ENCODE results near the gene VILL. TPM values are rescaled to one million over a fixed set of nuclear protein-coding genes. Genes with fewer than 3 reads are reported as not detected.

VILL gene
- total and polyA plus RNA-seq, 2 of the 8 experiments (the other 6 are each of a cell fraction or from before 2014, with no cell fraction given) = 4.1 to 4.2 TPM

DNA sequence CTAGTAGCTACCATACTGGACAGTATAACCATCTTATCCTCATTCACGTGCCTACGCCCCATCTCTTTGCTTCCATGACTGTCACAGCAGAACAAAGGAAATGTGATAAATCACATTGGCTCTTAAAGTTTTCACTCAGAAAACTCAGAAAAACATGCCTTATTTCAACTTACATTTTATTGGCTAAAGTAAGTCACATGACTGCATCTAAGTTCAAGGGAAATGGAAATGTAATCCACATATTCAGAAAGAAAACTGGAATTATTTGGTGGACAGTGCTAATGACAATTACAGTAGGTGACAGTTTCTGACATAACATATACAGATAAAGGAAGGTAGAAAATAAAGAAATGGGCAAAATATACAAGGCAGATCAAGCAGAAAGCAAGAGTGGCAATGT is 37.4 kb upstream of the VILL start:
- H2BK15ac ChIP-seq (ENCODE audit: low read length) = no peak overlapping the region
- H2AFZ ChIP-seq (ENCODE audit: low read length) = no peak overlapping the region
- WGBS, 2 experiments (ENCODE audit: extremely low coverage in 1 of 2, insufficient coverage in 1 of 2, insufficient read length in 1 of 2, insufficient replicate concordance in 2 of 2, low coverage in 1 of 2, low lambda C conversion rate in 2 of 2, missing lambda C conversion rate in 1 of 2) = 94% methylated on average over 2 of the region's 2 CpGs; no CpG with 5 or more reads in 1 of the 2 experiments
- H3K14ac ChIP-seq (ENCODE audit: insufficient read length) = no peak overlapping the region
- TF ChIP-seq GABPA (IDR thresholded peaks at IDR 0.05; ENCODE audit: borderline replicate concordance, insufficient read depth, low read length) = no peak
- TF ChIP-seq EP300 (IDR thresholded peaks at IDR 0.05; ENCODE audit: borderline replicate concordance in 1 of 2, low read depth in 2 of 2, low read length in 2 of 2) = no peak
- TF ChIP-seq ASH2L (IDR thresholded peaks at IDR 0.05; ENCODE audit: low read length) = no peak
- TF ChIP-seq RBBP5 (IDR thresholded peaks at IDR 0.05; ENCODE audit: borderline replicate concordance, low read depth, low read length) = no peak
- no peak for TF ChIP-seq JUND (IDR thresholded peaks at IDR 0.05; ENCODE audit: low read length)
- TF ChIP-seq TBP (IDR thresholded peaks at IDR 0.05; ENCODE audit: low read depth, low read length) = no peak
- no peaks in the 10 kb centered on the region for H3K9me3 ChIP-seq (ENCODE audit: insufficient read depth in 2 of 2, low read depth in 1 of 2, low read length in 1 of 2)
- no peak for DNase-seq (ENCODE audit: low read depth in 1 of 2, low spot score in 2 of 2)
- no peaks in the 10 kb centered on the region; the same call in 1 of the 2 replicates for H3K79me1 ChIP-seq (ENCODE audit: low read depth, low read length)
- CTCF ChIA-PET (ENCODE audit: partially characterized antibody) = interaction anchor here (3.8 kb wide), 1 partner anchor 13 kb away, joined by 24 read pairs; no protein-coding TSS in a partner anchor
- no peak overlapping the region for H2AK5ac ChIP-seq (ENCODE audit: low read depth, low read length)
- H3K79me2 ChIP-seq (ENCODE audit: control insufficient read depth in 1 of 2, insufficient read depth in 2 of 2, low read length in 2 of 2) = no peaks in the 10 kb centered on the region
- H4K91ac ChIP-seq (replicated peaks; ENCODE audit: insufficient read length, low read length) = no peak overlapping the region
- no peak overlapping the region for H4K5ac ChIP-seq (ENCODE audit: insufficient read length, low read depth, low read length)
- H3K23ac ChIP-seq (ENCODE audit: insufficient read length) = no peak overlapping the region
- no peaks in the 10 kb centered on the region for H4K20me1 ChIP-seq (replicated peaks in 1 of 2; ENCODE audit: control insufficient read depth in 1 of 2, insufficient read depth in 2 of 2, low read length in 2 of 2)
- H3K4me3 ChIP-seq (ENCODE audit: extremely low read depth in 1 of 4, insufficient read depth in 2 of 4, low read depth in 3 of 4, low read length in 4 of 4) = no peak overlapping the region
- H3K27me3 ChIP-seq (replicated peaks in 1 of 4; ENCODE audit: control insufficient read depth in 3 of 4, extremely low read depth in 1 of 4, insufficient read depth in 3 of 4, low read length in 3 of 4) = no peaks in the 10 kb centered on the region
- H3K9ac ChIP-seq (replicated peaks in 1 of 4; ENCODE audit: extremely low read depth in 1 of 4, low read depth in 3 of 4, low read length in 3 of 4) = no peak overlapping the region
- H2BK5ac ChIP-seq (ENCODE audit: low read depth, low read length) = no peak overlapping the region
- H4K8ac ChIP-seq (ENCODE audit: extremely low read depth, insufficient read depth, low read length) = no peak overlapping the region
- no peak overlapping the region for H3K4ac ChIP-seq (replicated peaks; ENCODE audit: insufficient read length, low read depth, low read length)
- no peak overlapping the region for H3K18ac ChIP-seq (ENCODE audit: extremely low read depth, low read length)
- H3K27ac ChIP-seq (ENCODE audit: low read depth, low read length) = no peak overlapping the region
- POLR2A ChIA-PET (ENCODE audit: partially characterized antibody) = no interaction called here
- no peak overlapping the region for H3K56ac ChIP-seq (replicated peaks; ENCODE audit: insufficient read length, low read depth, low read length)
- no peak overlapping the region for H2BK12ac ChIP-seq (ENCODE audit: low read depth, low read length)
- no peak for FAIRE-seq
- no peak overlapping the region for H3K4me2 ChIP-seq (ENCODE audit: insufficient read depth in 1 of 2, low read depth in 2 of 2, low read length in 2 of 2)
- H3K4me1 ChIP-seq (replicated peaks in 1 of 4; ENCODE audit: control insufficient read depth in 3 of 4, insufficient read depth in 4 of 4, low read length in 3 of 4) = peaks cover 0 to 3% (median 3%) of the 10 kb centered on the region in 4 experiments; a peak in 3 of 7 replicates
- H2BK120ac ChIP-seq (replicated peaks; ENCODE audit: low read depth, low read length) = no peak overlapping the region
- H2BK20ac ChIP-seq (ENCODE audit: low read length) = no peak overlapping the region
- H3K23me2 ChIP-seq (ENCODE audit: low read depth, low read length) = no peaks in the 10 kb centered on the region
- H3K36me3 ChIP-seq (ENCODE audit: control insufficient read depth in 2 of 4, insufficient read depth in 4 of 4, low read length in 3 of 4) = no peaks in the 10 kb centered on the region; a peak in 1 of 8 replicates
